Measurements from ENCODE around the gene DIO3. TPM values are rescaled to one million over a fixed set of nuclear protein-coding genes. Genes with fewer than 3 reads are reported as not detected.

Gene DIO3
- total RNA-seq, 1 donor from 2014 or later, result 35.6 TPM

DNA sequence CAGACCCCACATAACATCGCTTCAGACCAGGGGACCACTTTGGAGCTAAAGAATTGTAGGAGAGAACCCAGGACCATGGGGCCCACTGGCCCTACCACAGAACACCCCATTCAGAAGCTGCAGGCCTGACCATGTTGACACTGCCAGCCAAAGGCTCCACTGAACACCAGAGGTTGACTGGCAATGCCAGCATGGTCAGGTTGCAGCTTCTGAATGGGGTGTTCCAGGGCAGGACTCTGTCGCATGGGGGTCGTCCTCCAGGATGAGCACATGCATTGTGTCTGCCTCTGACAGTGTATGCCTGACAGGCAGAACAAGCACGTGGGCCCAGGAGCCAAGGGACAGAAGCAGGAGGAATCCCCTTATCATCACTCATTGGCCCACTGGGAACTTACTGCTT is 34.1 kb downstream of the DIO3 start:
- H3K36me3 Mint-ChIP-seq, result peaks cover 4% of the 10 kb centered on the region
- no peaks in the 10 kb centered on the region for H3K4me1 Mint-ChIP-seq
- TF ChIP-seq, protein P1, sequence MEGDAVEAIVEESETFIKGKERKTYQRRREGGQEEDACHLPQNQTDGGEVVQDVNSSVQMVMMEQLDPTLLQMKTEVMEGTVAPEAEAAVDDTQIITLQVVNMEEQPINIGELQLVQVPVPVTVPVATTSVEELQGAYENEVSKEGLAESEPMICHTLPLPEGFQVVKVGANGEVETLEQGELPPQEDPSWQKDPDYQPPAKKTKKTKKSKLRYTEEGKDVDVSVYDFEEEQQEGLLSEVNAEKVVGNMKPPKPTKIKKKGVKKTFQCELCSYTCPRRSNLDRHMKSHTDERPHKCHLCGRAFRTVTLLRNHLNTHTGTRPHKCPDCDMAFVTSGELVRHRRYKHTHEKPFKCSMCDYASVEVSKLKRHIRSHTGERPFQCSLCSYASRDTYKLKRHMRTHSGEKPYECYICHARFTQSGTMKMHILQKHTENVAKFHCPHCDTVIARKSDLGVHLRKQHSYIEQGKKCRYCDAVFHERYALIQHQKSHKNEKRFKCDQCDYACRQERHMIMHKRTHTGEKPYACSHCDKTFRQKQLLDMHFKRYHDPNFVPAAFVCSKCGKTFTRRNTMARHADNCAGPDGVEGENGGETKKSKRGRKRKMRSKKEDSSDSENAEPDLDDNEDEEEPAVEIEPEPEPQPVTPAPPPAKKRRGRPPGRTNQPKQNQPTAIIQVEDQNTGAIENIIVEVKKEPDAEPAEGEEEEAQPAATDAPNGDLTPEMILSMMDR (IDR thresholded peaks at IDR 0.05; ENCODE audit: unreplicated experiment), result no peak
- no peak for DNase-seq (ENCODE audit: low spot score in 2 of 2, unreplicated experiment in 2 of 2)
- H3K9me3 Mint-ChIP-seq, result peaks cover 18% of the 10 kb centered on the region
- peaks cover 8% of the 10 kb centered on the region for H3K27me3 Mint-ChIP-seq (ENCODE audit: low read depth)
- H3K4me3 Mint-ChIP-seq, result no peak overlapping the region
- H3K27ac Mint-ChIP-seq, result no peak overlapping the region

DNA sequence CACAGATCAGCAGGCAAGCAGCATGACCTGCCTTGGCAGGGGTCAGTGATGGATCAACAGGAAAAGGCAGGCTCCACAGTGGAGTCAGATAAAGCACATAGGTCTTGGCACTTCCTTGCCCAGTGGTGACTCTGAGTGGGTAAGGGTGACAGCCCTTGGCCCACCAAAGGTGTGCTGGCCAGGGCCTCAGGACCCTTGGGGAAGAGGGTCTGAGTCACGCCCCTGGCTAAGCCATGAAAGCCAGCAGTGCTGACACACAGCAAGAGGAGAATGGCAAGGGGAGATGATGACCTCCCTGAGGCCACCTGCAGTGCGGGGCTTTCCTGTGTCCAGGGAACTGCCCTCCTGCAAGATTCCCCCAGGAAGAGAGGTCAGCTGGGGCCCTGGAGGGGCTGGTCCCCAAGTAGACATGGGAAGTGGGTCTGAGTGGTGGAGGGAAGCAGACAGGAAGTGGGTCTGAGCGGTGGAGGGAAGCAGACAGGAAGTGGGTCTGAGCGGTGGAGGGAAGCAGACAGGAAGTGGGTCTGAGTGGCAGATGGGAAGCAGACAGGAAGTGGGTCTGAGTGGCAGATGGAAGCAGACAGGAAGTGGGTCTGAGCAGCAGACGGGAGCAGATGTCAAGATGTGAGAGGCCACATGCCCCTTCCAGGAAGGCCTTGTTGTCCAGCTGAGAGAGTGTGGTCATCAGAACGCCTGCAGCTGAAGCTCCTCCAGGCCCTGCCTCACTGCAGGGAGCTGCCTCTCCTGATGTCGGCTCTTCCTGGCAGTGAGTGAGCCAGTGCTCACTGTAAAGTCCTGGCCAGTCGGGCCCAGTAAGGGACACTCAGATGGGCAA is 34.8 kb downstream of the DIO3 start:
- H3K4me1 Mint-ChIP-seq, result no peaks in the 10 kb centered on the region
- no peak overlapping the region for H3K27ac Mint-ChIP-seq
- no peak for DNase-seq (ENCODE audit: low spot score in 2 of 2, unreplicated experiment in 2 of 2)
- peaks cover 8% of the 10 kb centered on the region for H3K27me3 Mint-ChIP-seq (ENCODE audit: low read depth)
- TF ChIP-seq, protein P1 (IDR thresholded peaks at IDR 0.05; ENCODE audit: unreplicated experiment), result no peak
- H3K9me3 Mint-ChIP-seq, result peaks cover 18% of the 10 kb centered on the region
- H3K36me3 Mint-ChIP-seq, result peaks cover 4% of the 10 kb centered on the region
- no peak overlapping the region for H3K4me3 Mint-ChIP-seq

DNA sequence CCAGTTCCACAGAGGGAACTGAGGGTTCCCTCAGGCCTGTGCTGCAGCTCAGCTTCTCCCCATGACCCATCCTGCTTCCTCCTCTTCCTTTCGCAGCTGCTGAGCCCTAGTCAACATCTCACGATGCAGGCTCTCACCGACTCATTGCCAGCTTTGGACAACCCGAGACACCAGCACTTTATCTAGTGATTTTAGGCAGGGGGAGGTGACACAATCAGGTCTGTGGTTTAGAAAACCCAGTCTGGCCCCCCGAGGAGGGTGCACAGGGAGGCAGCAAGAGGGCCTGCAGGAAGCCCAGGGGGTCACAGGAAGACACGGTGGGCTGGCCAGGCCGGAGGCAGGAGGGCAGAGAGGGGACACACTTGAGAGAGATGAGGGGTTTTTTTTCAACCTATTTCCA is 35.4 kb downstream of the DIO3 start:
- H3K36me3 Mint-ChIP-seq, result peaks cover 4% of the 10 kb centered on the region
- DNase-seq (ENCODE audit: low spot score in 2 of 2, unreplicated experiment in 2 of 2), result no peak
- H3K27me3 Mint-ChIP-seq (ENCODE audit: low read depth), result peaks cover 8% of the 10 kb centered on the region
- no peak overlapping the region for H3K4me3 Mint-ChIP-seq
- TF ChIP-seq, protein P1 (IDR thresholded peaks at IDR 0.05; ENCODE audit: unreplicated experiment), result no peak
- H3K9me3 Mint-ChIP-seq, result peaks cover 18% of the 10 kb centered on the region
- no peak overlapping the region for H3K27ac Mint-ChIP-seq
- H3K4me1 Mint-ChIP-seq, result no peaks in the 10 kb centered on the region

DNA sequence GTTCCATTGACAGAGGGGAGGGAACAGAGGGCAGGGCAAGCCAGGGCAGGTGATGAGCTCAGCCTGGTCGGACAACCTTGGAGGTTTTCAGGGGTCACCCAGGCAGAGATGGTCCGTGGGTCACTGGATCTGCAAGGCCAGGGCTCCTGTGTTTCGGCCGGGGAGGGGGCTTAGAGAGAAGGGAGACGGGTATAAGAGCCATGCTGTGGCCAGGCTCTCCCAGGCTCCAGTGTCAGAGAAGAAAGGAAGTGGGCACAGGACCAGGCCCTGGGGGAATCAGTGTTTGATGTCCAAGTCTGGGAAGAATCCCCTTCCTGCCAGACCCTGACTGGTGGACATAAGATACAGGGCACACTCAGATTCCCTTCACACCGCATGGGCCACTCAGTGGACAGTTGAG is 36.9 kb downstream of the DIO3 start:
- TF ChIP-seq, protein P1 (IDR thresholded peaks at IDR 0.05; ENCODE audit: unreplicated experiment), result no peak
- H3K4me1 Mint-ChIP-seq, result no peaks in the 10 kb centered on the region

DNA sequence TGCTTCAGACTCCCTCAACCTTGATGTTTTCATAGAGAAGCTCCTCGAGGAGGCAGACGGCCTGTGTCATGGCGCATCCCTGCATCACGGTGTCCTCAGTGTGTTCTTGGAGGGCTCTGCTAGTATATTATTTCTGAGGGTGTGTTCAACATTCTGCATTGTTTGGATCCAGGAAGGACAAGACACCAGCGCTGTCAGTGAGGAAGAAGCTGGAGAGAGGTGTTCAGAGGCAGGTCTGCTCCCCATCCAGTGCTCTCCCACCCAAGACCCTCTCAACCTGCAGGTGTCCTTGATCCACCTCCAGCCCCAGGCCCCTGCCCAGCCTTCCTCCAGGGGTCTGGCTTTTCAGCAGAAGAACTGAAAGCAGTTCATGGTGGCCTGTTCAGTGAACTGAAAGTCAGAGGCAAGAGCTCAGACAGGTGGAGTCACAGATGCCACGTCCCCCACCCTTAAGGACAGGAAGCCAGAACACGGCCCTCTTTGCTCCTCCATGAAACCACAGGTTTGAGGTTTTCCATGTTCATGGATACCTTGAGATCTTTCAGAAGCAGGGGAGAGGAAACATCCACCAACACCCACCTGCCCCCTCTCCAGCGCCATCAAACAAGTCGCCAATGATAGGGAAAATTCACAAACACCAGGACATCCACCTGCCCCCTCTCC is 37.4 kb downstream of the DIO3 start:
- Mint-ChIP-seq H3K27me3 (ENCODE audit: low read depth) (peaks cover 8% of the 10 kb centered on the region), H3K27ac (no peak overlapping the region), H3K36me3 (peaks cover 4% of the 10 kb centered on the region), H3K4me3 (no peak overlapping the region), H3K9me3 (peaks cover 18% of the 10 kb centered on the region), H3K4me1 (no peaks in the 10 kb centered on the region)
- TF ChIP-seq, protein P1 (IDR thresholded peaks at IDR 0.05; ENCODE audit: unreplicated experiment), result no peak
- DNase-seq (ENCODE audit: low spot score in 2 of 2, unreplicated experiment in 2 of 2), result no peak

More for the DNA sequence above, 36.9 kb downstream of the DIO3 start:
- H3K4me3 Mint-ChIP-seq, result no peak overlapping the region
- peaks cover 4% of the 10 kb centered on the region for H3K36me3 Mint-ChIP-seq
- H3K9me3 Mint-ChIP-seq, result peaks cover 18% of the 10 kb centered on the region
- H3K27ac Mint-ChIP-seq, result no peak overlapping the region
- H3K27me3 Mint-ChIP-seq (ENCODE audit: low read depth), result peaks cover 8% of the 10 kb centered on the region
- DNase-seq (ENCODE audit: low spot score in 2 of 2, unreplicated experiment in 2 of 2), result no peak

All from mesothelial cell of epicardium (in vitro differentiated cells).